Adrenal gland (tissue), 12 donors: ENCODE measurements around the gene ARL8A. TPM values are rescaled to one million over a fixed set of nuclear protein-coding genes. Genes with fewer than 3 reads are reported as not detected.

Experiments
- DNase-seq, 7 donors: peaks; one replicate each; pipeline ENCODE4 v3.0.0-alpha.2; 2019 to 2020
- H3K27ac ChIP-seq, 5 donors: fragments of 200-600 bp; sonication (generic) in 4 of 5; 1 replicate in 3 of 5; 2 replicates in 2 of 5; pipeline versions ENCODE4 v1.5.1 to v1.8.0; 2016 to 2020; ENCODE audit warnings: mild to moderate bottlenecking in 1 of 5
- H3K27me3 ChIP-seq: fragments of 200-600 bp; 2 replicates; pipeline ENCODE4 v1.8.0; 2021
- H3K36me3 ChIP-seq, 2 donors: fragments of 200-600 bp; replicated peaks in 1 of 2; 1 replicate in 1 of 2; 2 replicates in 1 of 2; pipeline versions ENCODE4 v1.5.1 to v1.8.0; 2018 to 2022
- H3K4me1 ChIP-seq, 2 donors: fragments of 200-600 bp; replicated peaks in 1 of 2; 1 replicate in 1 of 2; 2 replicates in 1 of 2; pipeline versions ENCODE4 v1.5.1 to v1.8.0; 2018 to 2021
- H3K4me3 ChIP-seq, 4 donors: fragments of 200-600 bp; sonication (generic) in 3 of 4; one replicate each; pipeline ENCODE4 v1.5.1; 2016 to 2018
- H3K9me3 ChIP-seq, 3 donors: fragments of 200-600 bp; sonication (generic) in 1 of 3; replicated peaks in 1 of 3; 1 replicate in 2 of 3; 2 replicates in 1 of 3; pipeline versions ENCODE4 v1.5.1 to v1.8.0; 2016 to 2021
- CTCF ChIP-seq, 6 experiments: fragments of 450-650 bp in 4 of 6; fragments of 200-600 bp in 2 of 6; sonication (generic) in 1 of 6; IDR thresholded peaks; 1 replicate in 5 of 6; 2 replicates in 1 of 6; pipeline versions ENCODE4 v1.5.1 to v1.8.0; 2016 to 2021; ENCODE audit warnings: antibody characterized with exemption in 6 of 6, mild to moderate bottlenecking in 2 of 6, moderate library complexity in 1 of 6
- POLR2A ChIP-seq, 2 donors: fragments of 450-650 bp; IDR thresholded peaks; one replicate each; pipeline ENCODE4 v1.6.1; 2017; ENCODE audit warnings: antibody characterized with exemption in 2 of 2, mild to moderate bottlenecking in 2 of 2, moderate library complexity in 1 of 2
- WGBS, 4 donors: extraction: QIAGEN DNeasy Blood & Tissue Kit in 2 of 4; methylation state at CpG; one replicate each; pipeline versions ENCODE4 v1.1.5 to v1.1.7; 2013 to 2017; 5-methylcytosine and 5-hydroxymethylcytosine counted together
- intact Hi-C, 2 donors: fragments of 100-400 bp; cut with DNase I; formaldehyde crosslinking; loops; one replicate each; pipeline versions ENCODE4 v1.14.1 to v1.15.0; 2022 to 2023
- polyA plus RNA-seq, 3 donors: library from polyadenylated mRNA; stranded (reverse); fragments of 200-250 nt in 2 of 3; fragments of 350-450 nt in 1 of 3; fragmentation: Illumina TruSeq in 1 of 3; extraction: RNeasy Lipid Tissue Mini Kit (QIAGEN cat#74804) in 1 of 3; gene quantifications; one replicate each; pipeline ENCODE4 v1.2.3, GENCODE V29; 2013 to 2014
- total RNA-seq, 9 donors: library from RNA; depleted of rRNA in 4 of 9; stranded (reverse); fragments of >200 nt in 4 of 9; fragments of 120-200 nt in 1 of 9; fragmentation: NEBNext Ultra II Directional in 1 of 9; extraction: Animal tissue kit (Norgen Biotek cat#: 25700) in 1 of 9; gene quantifications; one replicate each; pipeline versions ENCODE4 v1.1.0 to v1.2.4, GENCODE V29; 2013 to 2023
- donor health status: healthy with polysubstance abuse.
- donor health status: Bipolar disorder and iron deficiency.
- donor health status: DM: yes; HTN: yes; CAD: no.
- donor health status: DM: no; HTN: no; CAD: no.
- donor health status: DM: no; HTN: no; CAD: no.
- donor health status: DM: yes; HTN: yes; CAD: no.

ARL8A gene
- total and polyA plus RNA-seq, 12 donors: 26.4 to 115 (median 53.7) TPM

DNA sequence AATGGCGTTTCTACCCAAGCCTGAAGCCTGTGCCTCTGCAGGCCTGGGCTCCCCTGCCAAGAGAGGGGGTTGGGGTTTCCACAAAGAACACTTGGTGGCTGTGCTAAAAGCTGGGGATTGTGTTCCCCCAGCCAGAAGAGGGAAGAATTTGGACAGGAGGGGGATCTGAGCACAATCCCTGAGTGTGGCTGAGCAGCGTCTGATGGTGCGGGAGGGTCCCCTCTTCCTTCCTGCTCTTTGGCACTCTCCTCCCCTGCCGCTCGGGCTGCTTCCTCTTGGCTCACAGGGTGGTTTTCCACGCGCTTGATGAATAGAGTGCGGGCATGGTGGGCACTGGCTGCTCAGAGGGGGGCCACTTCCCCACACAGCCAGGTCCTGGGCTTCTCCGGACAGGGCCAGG lies 18.1 kb downstream of the ARL8A start:
- DNase-seq: no peak
- H3K4me1 ChIP-seq: peaks cover 15 to 19% of the 10 kb centered on the region in 2 donors
- TF ChIP-seq CTCF (IDR thresholded peaks at IDR 0.05) (no peak), POLR2A (IDR thresholded peaks at IDR 0.05) (no peak)
- no peak overlapping the region for H3K27ac ChIP-seq
- WGBS, 4 donors: 50 to 68% (median 56%) methylated on average over 9 of the region's 9 CpGs
- H3K9me3 ChIP-seq: no peaks in the 10 kb centered on the region
- intact Hi-C loops: loop anchor here (10.0 kb wide), 1 partner anchor 232 kb away; no protein-coding TSS in a partner anchor
- H3K4me3 ChIP-seq: no peak overlapping the region
- H3K36me3 ChIP-seq: no peaks in the 10 kb centered on the region
- H3K27me3 ChIP-seq: no peaks in the 10 kb centered on the region

DNA sequence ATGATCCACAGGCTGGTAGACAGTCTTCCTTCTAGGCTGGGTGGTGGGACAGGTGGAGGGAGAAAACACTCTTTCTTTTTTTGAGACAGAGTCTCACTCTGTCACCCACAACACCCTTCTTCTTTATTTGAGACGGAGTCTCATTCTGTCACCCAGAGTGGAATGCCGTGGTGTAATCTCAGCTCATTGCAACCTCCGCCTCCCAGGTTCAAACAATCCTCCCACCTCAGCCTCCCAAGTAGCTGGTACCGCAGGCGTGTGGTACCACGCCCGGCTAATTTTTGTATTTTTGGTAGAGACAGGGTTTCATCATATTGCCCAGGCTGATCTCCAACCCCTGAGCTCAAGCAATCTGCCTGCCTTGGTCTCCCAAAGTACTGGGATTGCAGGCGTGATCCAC lies 18.9 kb downstream of the ARL8A start:
- H3K9me3 ChIP-seq: no peaks in the 10 kb centered on the region
- WGBS, 4 donors: 94 to 98% (median 96%) methylated on average over 8 of the region's 8 CpGs
- intact Hi-C loops: loop anchor here (10.0 kb wide), 1 partner anchor 231 kb away; no protein-coding TSS in a partner anchor
- H3K27me3 ChIP-seq: no peaks in the 10 kb centered on the region
- TF ChIP-seq CTCF (IDR thresholded peaks at IDR 0.05): no peak
- no peak for TF ChIP-seq POLR2A (IDR thresholded peaks at IDR 0.05)
- no peak overlapping the region for H3K4me3 ChIP-seq
- no peak overlapping the region for H3K27ac ChIP-seq
- DNase-seq: no peak
- peaks cover 6 to 11% of the 10 kb centered on the region in 2 donors for H3K4me1 ChIP-seq
- no peaks in the 10 kb centered on the region for H3K36me3 ChIP-seq

GRCh38 chr1:202124142-202124541 lies 20.4 kb downstream of the ARL8A start:
- H3K9me3 ChIP-seq: no peaks in the 10 kb centered on the region
- no peaks in the 10 kb centered on the region for H3K36me3 ChIP-seq
- intact Hi-C loops: loop anchor here (10.0 kb wide), 1 partner anchor 229 kb away; no protein-coding TSS in a partner anchor
- H3K27me3 ChIP-seq: no peaks in the 10 kb centered on the region
- TF ChIP-seq CTCF (IDR thresholded peaks at IDR 0.05): no peak
- no peak for TF ChIP-seq POLR2A (IDR thresholded peaks at IDR 0.05)
- H3K27ac ChIP-seq: no peak overlapping the region
- 86 to 89% (median 89%) methylated on average over 7 of the region's 7 CpGs for WGBS, 4 donors
- H3K4me1 ChIP-seq: no peaks in the 10 kb centered on the region
- no peak overlapping the region for H3K4me3 ChIP-seq
- no peak for DNase-seq

DNA sequence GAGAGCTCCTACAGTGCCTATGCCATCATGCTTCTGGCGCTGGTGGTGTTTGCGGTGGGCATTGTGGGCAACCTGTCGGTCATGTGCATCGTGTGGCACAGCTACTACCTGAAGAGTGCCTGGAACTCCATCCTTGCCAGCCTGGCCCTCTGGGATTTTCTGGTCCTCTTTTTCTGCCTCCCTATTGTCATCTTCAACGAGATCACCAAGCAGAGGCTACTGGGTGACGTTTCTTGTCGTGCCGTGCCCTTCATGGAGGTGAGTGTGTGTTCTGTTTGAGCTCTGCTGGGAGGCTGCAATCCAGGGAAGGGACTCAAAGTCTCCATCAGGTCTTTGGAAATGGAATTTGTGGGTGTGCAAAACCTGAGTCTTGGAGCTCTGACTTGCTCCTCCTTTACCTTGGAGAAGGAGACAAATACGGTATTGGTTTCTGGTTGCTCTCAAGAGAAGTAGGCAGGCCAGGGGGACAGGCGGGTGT lies 21.2 kb downstream of the ARL8A start:
- Histone ChIP-seq H3K27me3 (no peaks in the 10 kb centered on the region), H3K9me3 (no peaks in the 10 kb centered on the region), H3K36me3 (no peaks in the 10 kb centered on the region), H3K27ac (no peak overlapping the region), H3K4me3 (no peak overlapping the region), H3K4me1 (no peaks in the 10 kb centered on the region)
- no peak for DNase-seq
- WGBS, 4 donors: 85 to 95% (median 92%) methylated on average over 2 to 10 of the region's 10 CpGs
- TF ChIP-seq CTCF (IDR thresholded peaks at IDR 0.05) (no peak), POLR2A (IDR thresholded peaks at IDR 0.05) (no peak)
- intact Hi-C loops: loop anchor here (10.0 kb wide), 1 partner anchor 229 kb away; no protein-coding TSS in a partner anchor
